ENCODE measurements around the gene CNTNAP2.
"Not testable (repeated sequence)": the region's sequence is repeated elsewhere in the genome, so short reads cannot be mapped to it uniquely, and the experiment has no call there.

Gene CNTNAP2

GRCh38 chr7:148442141-148442655 lies 2325.6 kb downstream of the CNTNAP2 start:
- no peak for DNase-seq

- no peak for DNase-seq
Measured at GRCh38 chr7:148442933-148443332, 2326.3 kb downstream of the CNTNAP2 start.

- no peak for DNase-seq
Measured at GRCh38 chr7:148445260-148446044, 2328.9 kb downstream of the CNTNAP2 start.

- DNase-seq, result no peak
Measured at GRCh38 chr7:148447221-148447849, 2330.7 kb downstream of the CNTNAP2 start.

- DNase-seq, result not testable (repeated sequence)
Measured at GRCh38 chr7:148451526-148451925, 2334.9 kb downstream of the CNTNAP2 start.

GRCh38 chr7:148456351-148456750 lies 2339.8 kb downstream of the CNTNAP2 start:
- DNase-seq, result no peak

GRCh38 chr7:148457310-148457921 lies 2340.8 kb downstream of the CNTNAP2 start:
- DNase-seq, result no peak

GRCh38 chr7:148458263-148458662 lies 2341.7 kb downstream of the CNTNAP2 start:
- DNase-seq, result no peak

- DNase-seq, result no peak
Measured at GRCh38 chr7:148461392-148462179, 2345.0 kb downstream of the CNTNAP2 start.

- not testable (repeated sequence) for DNase-seq
Measured at GRCh38 chr7:148462774-148463173, 2346.2 kb downstream of the CNTNAP2 start.

- DNase-seq, result no peak
Measured at GRCh38 chr7:148463210-148463609, 2346.6 kb downstream of the CNTNAP2 start.

GRCh38 chr7:148464947-148465346 lies 2348.3 kb downstream of the CNTNAP2 start:
- DNase-seq, result no peak

GRCh38 chr7:148465441-148465840 lies 2348.8 kb downstream of the CNTNAP2 start:
- not testable (repeated sequence) for DNase-seq

- no peak for DNase-seq
Measured at GRCh38 chr7:148466120-148466519, 2349.5 kb downstream of the CNTNAP2 start.

- no peak for DNase-seq
Measured at GRCh38 chr7:148468700-148469098, 2352.1 kb downstream of the CNTNAP2 start.

Data from hippocampal formation (tissue), 2 donors.